Neuronal stem cell (in vitro differentiated cells): ENCODE results near the gene MAVS.

Experiments
- DNase-seq: peaks from one replicate; pipeline ENCODE4 v3.0.0-alpha.2; 2013; ENCODE audit warnings: low spot score
- H2AFZ ChIP-seq: one replicate; pipeline ENCODE4 v1.6.1; 2013; ENCODE audit warnings: mild to moderate bottlenecking, low read length, inconsistent platforms
- H2AK5ac ChIP-seq: 2 replicates; pipeline ENCODE4 v1.6.1; 2013; ENCODE audit warnings: low read depth, mild to moderate bottlenecking, inconsistent platforms, low read length, moderate library complexity, mixed read lengths
- H2BK120ac ChIP-seq: 2 replicates; pipeline ENCODE4 v1.6.1; 2013; ENCODE audit warnings: low read depth, mild to moderate bottlenecking, inconsistent platforms, low read length, moderate library complexity, mixed read lengths
- H2BK12ac ChIP-seq: one replicate; pipeline ENCODE4 v1.6.1; 2013; ENCODE audit warnings: low read length, inconsistent platforms
- H2BK15ac ChIP-seq: 2 replicates; pipeline ENCODE4 v1.6.1; 2013; ENCODE audit warnings: mild to moderate bottlenecking, low read length, inconsistent platforms, mixed read lengths
- H2BK5ac ChIP-seq: one replicate; pipeline ENCODE4 v1.6.1; 2013; ENCODE audit warnings: inconsistent platforms, mild to moderate bottlenecking, low read length, moderate library complexity
- H3K14ac ChIP-seq: one replicate; pipeline ENCODE4 v1.6.1; 2013; ENCODE audit warnings: low read length, inconsistent platforms
- H3K18ac ChIP-seq: 2 replicates; pipeline ENCODE4 v1.6.1; 2013; ENCODE audit warnings: low read length, inconsistent platforms
- H3K23ac ChIP-seq: 2 replicates; pipeline ENCODE4 v1.6.1; 2013; ENCODE audit warnings: low read depth, mild to moderate bottlenecking, mixed read lengths, low read length, inconsistent platforms; ENCODE audit not compliant: poor library complexity
- H3K27ac ChIP-seq: replicated peaks from 3 replicates; pipeline ENCODE4 v1.5.1; 2013; ENCODE audit warnings: low read length, inconsistent platforms
- H3K27me3 ChIP-seq, 3 experiments: 2 replicates each; pipeline ENCODE4 v1.6.1; 2013; ENCODE audit warnings: low read length in 3 of 3, mild to moderate bottlenecking in 2 of 3, inconsistent platforms in 1 of 3, low read depth in 1 of 3, mixed read lengths in 1 of 3, moderate library complexity in 1 of 3; ENCODE audit not compliant: control insufficient read depth in 3 of 3, insufficient read depth in 3 of 3
- H3K36me3 ChIP-seq, 2 donors: replicated peaks in 1 of 2; 2 replicates each; pipeline ENCODE4 v1.6.1; 2013; ENCODE audit warnings: low read length in 2 of 2; ENCODE audit not compliant: control insufficient read depth in 2 of 2, insufficient read depth in 2 of 2
- H3K4ac ChIP-seq: 2 replicates; pipeline ENCODE4 v1.6.1; 2013; ENCODE audit warnings: inconsistent platforms, mild to moderate bottlenecking, low read length, moderate library complexity
- H3K4me1 ChIP-seq, 2 donors: 1 replicate in 1 of 2; 2 replicates in 1 of 2; pipeline ENCODE4 v1.6.1; 2013; ENCODE audit warnings: low read length in 2 of 2, low read depth in 1 of 2; ENCODE audit not compliant: control insufficient read depth in 2 of 2, insufficient read depth in 1 of 2
- H3K4me2 ChIP-seq: one replicate; pipeline ENCODE4 v1.6.1; 2013; ENCODE audit warnings: mild to moderate bottlenecking, low read length, inconsistent platforms; ENCODE audit not compliant: insufficient read depth, poor library complexity, severe bottlenecking
- H3K4me3 ChIP-seq, 2 donors: 2 replicates each; pipeline ENCODE4 v1.5.1; 2013; ENCODE audit warnings: low read length in 2 of 2, mild to moderate bottlenecking in 2 of 2, inconsistent platforms in 1 of 2, moderate library complexity in 1 of 2
- H3K79me1 ChIP-seq: one replicate; pipeline ENCODE4 v1.6.1; 2013; ENCODE audit warnings: low read depth, mild to moderate bottlenecking, inconsistent platforms, low read length, moderate library complexity
- H3K9ac ChIP-seq: one replicate; pipeline ENCODE4 v1.6.1; 2013; ENCODE audit warnings: mild to moderate bottlenecking, low read depth, low read length, inconsistent platforms; ENCODE audit not compliant: poor library complexity
- H3K9me3 ChIP-seq, 2 donors: replicated peaks in 1 of 2; 2 replicates each; pipeline versions ENCODE3 to v1.6.1; 2013; ENCODE audit warnings: low read length in 2 of 2, mild to moderate bottlenecking in 2 of 2, inconsistent platforms in 1 of 2, low read depth in 1 of 2, mixed read lengths in 1 of 2, moderate library complexity in 1 of 2; ENCODE audit not compliant: control insufficient read depth in 2 of 2, insufficient read depth in 1 of 2
- H4K8ac ChIP-seq: one replicate; pipeline ENCODE4 v1.6.1; 2013; ENCODE audit warnings: low read depth, mild to moderate bottlenecking, inconsistent platforms, low read length, moderate library complexity
- H4K91ac ChIP-seq: one replicate; pipeline ENCODE4 v1.6.1; 2013; ENCODE audit warnings: low read length, low read depth, mild to moderate bottlenecking, inconsistent platforms; ENCODE audit not compliant: poor library complexity
- WGBS, 2 donors: extraction: QIAGEN DNeasy Blood & Tissue Kit; methylation state at CpG; one replicate each; pipeline ENCODE4 v1.1.7; 2013; ENCODE audit warnings: missing lambda C conversion rate in 2 of 2, mixed read lengths in 1 of 2; ENCODE audit not compliant: insufficient read length in 2 of 2, insufficient replicate concordance in 1 of 2; ENCODE audit errors: extremely low coverage in 2 of 2; 5-methylcytosine and 5-hydroxymethylcytosine counted together

MAVS gene

GRCh38 chr20:3848565-3848964 is 1.9 kb downstream of the MAVS start:
- H3K9ac ChIP-seq = no peak overlapping the region
- WGBS, 2 donors = no CpG with 5 or more reads among the region's 1 CpG
- peaks cover 5 to 8% of the 10 kb centered on the region in 2 donors for H3K4me1 ChIP-seq
- no peak overlapping the region for H4K91ac ChIP-seq
- H3K4me2 ChIP-seq = no peak overlapping the region
- DNase-seq = no peak
- H3K27me3 ChIP-seq = no peaks in the 10 kb centered on the region
- H3K4me3 ChIP-seq = peak overlapping the region; percentile 9 to 58
- H2AK5ac ChIP-seq = no peak overlapping the region
- no peak overlapping the region for H3K23ac ChIP-seq
- H2AFZ ChIP-seq = no peak overlapping the region
- H3K4ac ChIP-seq = no peak overlapping the region
- H4K8ac ChIP-seq = no peak overlapping the region
- peaks cover 13% of the 10 kb centered on the region for H3K79me1 ChIP-seq
- no peak overlapping the region for H3K18ac ChIP-seq
- no peak overlapping the region for H2BK5ac ChIP-seq
- H2BK120ac ChIP-seq = no peak overlapping the region
- no peak overlapping the region for H3K14ac ChIP-seq
- H3K36me3 ChIP-seq = peaks cover 2 to 3% of the 10 kb centered on the region in 2 donors
- no peak overlapping the region for H2BK15ac ChIP-seq
- H2BK12ac ChIP-seq = no peak overlapping the region
- H3K9me3 ChIP-seq = peaks cover 0 to 4% of the 10 kb centered on the region in 2 donors
- H3K27ac ChIP-seq = no peak overlapping the region

GRCh38 chr20:3854462-3854871 is 7.8 kb downstream of the MAVS start:
- Histone ChIP-seq H2BK12ac (no peak overlapping the region), H3K4ac (no peak overlapping the region), H3K36me3 (peaks cover 18 to 36% of the 10 kb centered on the region in 2 donors), H2BK120ac (no peak overlapping the region), H2AFZ (no peak overlapping the region), H3K23ac (no peak overlapping the region), H2BK5ac (no peak overlapping the region), H3K4me3 (no peak overlapping the region), H2BK15ac (no peak overlapping the region), H3K4me1 (no peaks in the 10 kb centered on the region), H4K91ac (no peak overlapping the region), H3K4me2 (no peak overlapping the region), H3K9me3 (peaks cover 0 to 2% of the 10 kb centered on the region in 2 donors), H3K18ac (no peak overlapping the region), H3K14ac (no peak overlapping the region), H2AK5ac (no peak overlapping the region), H3K27me3 (no peaks in the 10 kb centered on the region), H3K27ac (no peak overlapping the region), H4K8ac (no peak overlapping the region), H3K79me1 (peaks cover 3% of the 10 kb centered on the region), H3K9ac (no peak overlapping the region)
- WGBS, 2 donors = no CpG with 5 or more reads among the region's 4 CpGs
- DNase-seq = no peak

- H4K91ac ChIP-seq = no peak overlapping the region
- no peak overlapping the region for H2AFZ ChIP-seq
- no peak overlapping the region for H4K8ac ChIP-seq
- no peak overlapping the region for H3K4me3 ChIP-seq
- H3K27ac ChIP-seq = no peak overlapping the region
- H3K36me3 ChIP-seq = peaks cover 29 to 53% of the 10 kb centered on the region in 2 donors
- H3K4me2 ChIP-seq = no peak overlapping the region
- H2AK5ac ChIP-seq = no peak overlapping the region
- H2BK15ac ChIP-seq = no peak overlapping the region
- H3K18ac ChIP-seq = no peak overlapping the region
- H2BK12ac ChIP-seq = no peak overlapping the region
- H3K27me3 ChIP-seq = no peaks in the 10 kb centered on the region
- no peak overlapping the region for H3K4ac ChIP-seq
- no peak for DNase-seq
- no peak overlapping the region for H3K14ac ChIP-seq
- no peaks in the 10 kb centered on the region for H3K4me1 ChIP-seq
- H2BK120ac ChIP-seq = no peak overlapping the region
- H3K79me1 ChIP-seq = peaks cover 1% of the 10 kb centered on the region
- peaks cover 5 to 9% of the 10 kb centered on the region in 2 donors for H3K9me3 ChIP-seq
- no peak overlapping the region for H2BK5ac ChIP-seq
- H3K9ac ChIP-seq = no peak overlapping the region
- no CpG with 5 or more reads among the region's 14 CpGs for WGBS, 2 donors
- no peak overlapping the region for H3K23ac ChIP-seq
These were observed 10.8 kb downstream of the MAVS start for GRCh38 chr20:3857405-3857804.

GRCh38 chr20:3858689-3859088 is 12.1 kb downstream of the MAVS start:
- no peak overlapping the region for H3K18ac ChIP-seq
- H2BK15ac ChIP-seq = no peak overlapping the region
- no peaks in the 10 kb centered on the region for H3K27me3 ChIP-seq
- no CpG with 5 or more reads among the region's 6 CpGs for WGBS, 2 donors
- H3K14ac ChIP-seq = no peak overlapping the region
- no peak overlapping the region for H2BK120ac ChIP-seq
- H3K23ac ChIP-seq = no peak overlapping the region
- H3K9me3 ChIP-seq = peaks cover 5 to 9% of the 10 kb centered on the region in 2 donors
- H2AK5ac ChIP-seq = no peak overlapping the region
- no peak overlapping the region for H3K4me2 ChIP-seq
- H4K91ac ChIP-seq = no peak overlapping the region
- no peak overlapping the region for H3K9ac ChIP-seq
- H2BK12ac ChIP-seq = no peak overlapping the region
- no peak overlapping the region for H2BK5ac ChIP-seq
- no peak overlapping the region for H4K8ac ChIP-seq
- peaks cover 1% of the 10 kb centered on the region for H3K79me1 ChIP-seq
- DNase-seq = no peak
- H2AFZ ChIP-seq = no peak overlapping the region
- H3K27ac ChIP-seq = no peak overlapping the region
- no peak overlapping the region for H3K4me3 ChIP-seq
- H3K36me3 ChIP-seq = peaks cover 41 to 66% of the 10 kb centered on the region in 2 donors
- H3K4ac ChIP-seq = no peak overlapping the region
- H3K4me1 ChIP-seq = no peaks in the 10 kb centered on the region
